Neural cell (in vitro differentiated cells): ENCODE data around the gene KRT73. TPM values are rescaled to one million over a fixed set of nuclear protein-coding genes. Genes with fewer than 3 reads are reported as not detected.

Experiments used
- H2AFZ ChIP-seq: fragments of 200-600, 300-800 bp; sonication (generic), shearing (Covaris generic); 2 replicates; pipeline ENCODE4 v1.6.0; 2014; ENCODE audit warnings: low read depth, mild to moderate bottlenecking, antibody characterized with exemption, low read length, moderate library complexity
- H3F3A ChIP-seq: fragments of 200-600 bp; shearing (Covaris generic); 2 replicates; pipeline ENCODE4 v1.6.1; 2016; ENCODE audit warnings: mild to moderate bottlenecking, moderate library complexity, mixed read lengths, antibody characterized with exemption, low read length; ENCODE audit not compliant: insufficient read depth, poor library complexity, severe bottlenecking
- H3K27ac ChIP-seq: fragments of 200-600, 300-800 bp; sonication (generic), shearing (Covaris generic); 2 replicates; pipeline ENCODE4 v1.5.1; 2014; ENCODE audit warnings: mild to moderate bottlenecking, low read length, moderate library complexity
- H3K27me3 ChIP-seq: fragments of 300-800, 200-600 bp; sonication (generic), shearing (Covaris generic); 2 replicates; pipeline ENCODE4 v1.6.0; 2014; ENCODE audit warnings: mild to moderate bottlenecking, low read depth, low read length, moderate library complexity; ENCODE audit not compliant: insufficient read depth
- H3K36me3 ChIP-seq: fragments of 300-800, 200-600 bp; sonication (generic), shearing (Covaris generic); 2 replicates; pipeline ENCODE4 v1.5.1; 2014; ENCODE audit warnings: mild to moderate bottlenecking, antibody characterized with exemption, low read length, moderate library complexity; ENCODE audit not compliant: insufficient read depth
- H3K4me2 ChIP-seq: fragments of 300-800, 200-600 bp; sonication (generic), shearing (Covaris generic); 2 replicates; pipeline ENCODE4 v1.6.0; 2014; ENCODE audit warnings: mild to moderate bottlenecking, low read length
- H3K4me3 ChIP-seq: fragments of 300-800, 200-600 bp; sonication (generic), shearing (Covaris generic); 2 replicates; pipeline ENCODE4 v1.5.1; 2014; ENCODE audit warnings: mild to moderate bottlenecking, low read length, moderate library complexity
- H3K79me2 ChIP-seq: fragments of 200-600 bp; shearing (Covaris generic); replicated peaks from 2 replicates; pipeline ENCODE4 v1.6.0; 2014; ENCODE audit warnings: mild to moderate bottlenecking, low read length, moderate library complexity; ENCODE audit not compliant: insufficient read depth
- H3K9ac ChIP-seq: fragments of 300-800, 200-600 bp; sonication (generic), shearing (Covaris generic); 2 replicates; pipeline ENCODE4 v1.6.1; 2016; ENCODE audit warnings: mild to moderate bottlenecking, low read length, mixed read lengths
- H3K9me2 ChIP-seq: fragments of 200-600 bp; shearing (Covaris generic); 2 replicates; pipeline ENCODE4 v1.6.1; 2016; ENCODE audit warnings: mild to moderate bottlenecking, low read length, mixed read lengths; ENCODE audit not compliant: insufficient read depth
- H3K9me3 ChIP-seq: fragments of 200-600, 300-800 bp; sonication (generic), shearing (Covaris generic); 2 replicates; pipeline ENCODE4 v1.6.1; 2016; ENCODE audit warnings: mild to moderate bottlenecking, mixed run types, low read length, moderate library complexity, mixed read lengths
- H4K20me1 ChIP-seq: fragments of 200-600 bp; shearing (Covaris generic); 2 replicates; pipeline ENCODE4 v1.6.1; 2016; ENCODE audit warnings: mild to moderate bottlenecking, mixed run types; ENCODE audit not compliant: insufficient read depth
- CTCF ChIP-seq: fragments of 450-650 bp; IDR thresholded peaks from 2 replicates; pipeline ENCODE4 v1.5.1; 2014; ENCODE audit warnings: antibody characterized with exemption, mild to moderate bottlenecking, moderate library complexity; ENCODE audit not compliant: poor library complexity, severe bottlenecking
- EP300 ChIP-seq: fragments of 450-650 bp; conservative IDR thresholded peaks from 2 replicates; pipeline ENCODE4 v1.6.1; 2014; ENCODE audit warnings: antibody characterized with exemption, mild to moderate bottlenecking, moderate library complexity; ENCODE audit not compliant: poor library complexity, severe bottlenecking
- EZH2 ChIP-seq: fragments of 200-600, 300-800 bp; shearing (Covaris generic), sonication (generic); IDR thresholded peaks from 2 replicates; pipeline ENCODE4 v1.6.1; 2014; ENCODE audit warnings: antibody characterized with exemption, low read length, borderline replicate concordance, mild to moderate bottlenecking; ENCODE audit not compliant: insufficient read depth, poor library complexity, severe bottlenecking
- MXI1 ChIP-seq: fragments of 450-650 bp; conservative IDR thresholded peaks from 2 replicates; pipeline ENCODE4 v1.6.1; 2014; ENCODE audit warnings: antibody characterized with exemption, mild to moderate bottlenecking; ENCODE audit not compliant: poor library complexity, severe bottlenecking
- POLR2AphosphoS5 ChIP-seq: IDR thresholded peaks from 2 replicates; pipeline ENCODE4 v1.6.1; 2012
- RAD21 ChIP-seq: fragments of 450-650 bp; conservative IDR thresholded peaks from 2 replicates; pipeline ENCODE4 v1.6.1; 2014; ENCODE audit warnings: antibody characterized with exemption, mild to moderate bottlenecking, moderate library complexity
- REST ChIP-seq: IDR thresholded peaks from 2 replicates; pipeline ENCODE4 v1.6.1; 2012; ENCODE audit warnings: borderline replicate concordance
- SMC3 ChIP-seq: fragments of 450-650 bp; conservative IDR thresholded peaks from 2 replicates; pipeline ENCODE4 v1.6.1; 2014; ENCODE audit warnings: antibody characterized with exemption, mild to moderate bottlenecking, moderate library complexity; ENCODE audit not compliant: poor library complexity
- TAF1 ChIP-seq: IDR thresholded peaks from 2 replicates; pipeline ENCODE4 v1.6.1; 2012; ENCODE audit warnings: low read depth
- polyA plus RNA-seq: library from polyadenylated mRNA; depleted of rRNA; stranded (reverse); fragments of >200 nt; gene quantifications from 2 replicates; pipeline ENCODE4 v1.2.3, GENCODE V29; 2014

The KRT73 gene
- polyA plus RNA-seq, 1 donor from 2014 or later: not detected

- Histone ChIP-seq H3K4me3 (no peak overlapping the region), H3K9me2 (no peaks in the 10 kb centered on the region), H3K9me3 (no peaks in the 10 kb centered on the region), H3F3A (no peaks in the 10 kb centered on the region), H3K27me3 (no peaks in the 10 kb centered on the region), H3K9ac (no peak overlapping the region), H3K27ac (no peak overlapping the region), H4K20me1 (no peaks in the 10 kb centered on the region), H3K36me3 (no peaks in the 10 kb centered on the region), H3K79me2 (no peaks in the 10 kb centered on the region), H3K4me2 (no peak overlapping the region), H2AFZ (no peak overlapping the region)
- no peak for TF ChIP-seq POLR2AphosphoS5
- no peak for TF ChIP-seq EZH2
- no peak for TF ChIP-seq RAD21
Observed at GRCh38 chr12:52570511-52570910, 47.8 kb downstream of the KRT73 start.

DNA sequence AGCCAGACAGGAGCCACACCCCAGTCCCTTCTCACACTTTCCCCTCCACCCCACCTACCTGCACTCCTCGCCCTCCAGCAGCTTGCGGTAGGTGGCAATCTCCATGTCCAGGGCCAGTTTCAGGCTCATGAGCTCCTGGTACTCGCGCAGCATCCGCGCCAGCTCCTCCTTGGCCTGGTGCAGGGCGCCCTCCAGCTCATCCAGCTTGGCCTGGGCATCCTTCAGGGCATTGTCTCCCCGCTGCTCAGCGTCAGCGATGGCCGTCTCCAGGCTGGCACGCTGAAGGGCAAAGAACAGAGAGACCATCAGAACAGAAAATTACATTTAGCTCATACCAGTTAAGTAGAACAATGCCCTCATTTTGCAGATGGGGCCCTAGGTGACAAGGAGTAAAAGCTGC, 50.2 kb downstream of the KRT73 start:
- no peaks in the 10 kb centered on the region for H3K9me3 ChIP-seq
- no peak overlapping the region for H3K9ac ChIP-seq
- no peak overlapping the region for H2AFZ ChIP-seq
- no peak for TF ChIP-seq EP300
- TF ChIP-seq REST: no peak
- TF ChIP-seq CTCF: no peak
- no peak for TF ChIP-seq MXI1
- no peak for TF ChIP-seq TAF1
- TF ChIP-seq RAD21: no peak
- no peak for TF ChIP-seq SMC3
- no peak overlapping the region for H3K4me3 ChIP-seq
- H3F3A ChIP-seq: no peaks in the 10 kb centered on the region
- H3K27me3 ChIP-seq: no peaks in the 10 kb centered on the region
- no peaks in the 10 kb centered on the region for H3K36me3 ChIP-seq
- H3K4me2 ChIP-seq: no peak overlapping the region
- H3K79me2 ChIP-seq: no peaks in the 10 kb centered on the region
- no peak overlapping the region for H3K27ac ChIP-seq
- no peaks in the 10 kb centered on the region for H4K20me1 ChIP-seq
- no peaks in the 10 kb centered on the region for H3K9me2 ChIP-seq

- no peak overlapping the region for H3K27ac ChIP-seq
- no peaks in the 10 kb centered on the region for H3K9me2 ChIP-seq
- TF ChIP-seq POLR2AphosphoS5 (no peak), EP300 (peak; percentile 25), TAF1 (no peak)
- H3K4me3 ChIP-seq: peak overlapping the region; percentile 30
- H3K4me2 ChIP-seq: no peak overlapping the region
- no peaks in the 10 kb centered on the region for H3K9me3 ChIP-seq
- no peaks in the 10 kb centered on the region for H3K36me3 ChIP-seq
- no peaks in the 10 kb centered on the region for H3K27me3 ChIP-seq
- no peaks in the 10 kb centered on the region for H3F3A ChIP-seq
- no peaks in the 10 kb centered on the region for H4K20me1 ChIP-seq
- no peak overlapping the region for H3K9ac ChIP-seq
- H3K79me2 ChIP-seq: no peaks in the 10 kb centered on the region
- H2AFZ ChIP-seq: no peak overlapping the region
Observed at GRCh38 chr12:52566847-52567291, 51.5 kb downstream of the KRT73 start.
